Stimulated activated CD8-positive, alpha-beta memory T cell treated with anti-CD3 and anti-CD28 coated beads, Interleukin-4, amount 100 ng/mL, for 4 hours (primary cell): ENCODE data around the gene BTBD6.
"Not testable (repeated sequence)": the region's sequence is repeated elsewhere in the genome, so short reads cannot be mapped to it uniquely, and the experiment has no call there.

ENCODE experiments used
- DNase-seq, 2 donors: peaks; one replicate each; pipeline ENCODE4 v3.0.0-alpha.2; 2020; ENCODE audit warnings: low read depth in 2 of 2, low spot score in 1 of 2

BTBD6 gene

DNA sequence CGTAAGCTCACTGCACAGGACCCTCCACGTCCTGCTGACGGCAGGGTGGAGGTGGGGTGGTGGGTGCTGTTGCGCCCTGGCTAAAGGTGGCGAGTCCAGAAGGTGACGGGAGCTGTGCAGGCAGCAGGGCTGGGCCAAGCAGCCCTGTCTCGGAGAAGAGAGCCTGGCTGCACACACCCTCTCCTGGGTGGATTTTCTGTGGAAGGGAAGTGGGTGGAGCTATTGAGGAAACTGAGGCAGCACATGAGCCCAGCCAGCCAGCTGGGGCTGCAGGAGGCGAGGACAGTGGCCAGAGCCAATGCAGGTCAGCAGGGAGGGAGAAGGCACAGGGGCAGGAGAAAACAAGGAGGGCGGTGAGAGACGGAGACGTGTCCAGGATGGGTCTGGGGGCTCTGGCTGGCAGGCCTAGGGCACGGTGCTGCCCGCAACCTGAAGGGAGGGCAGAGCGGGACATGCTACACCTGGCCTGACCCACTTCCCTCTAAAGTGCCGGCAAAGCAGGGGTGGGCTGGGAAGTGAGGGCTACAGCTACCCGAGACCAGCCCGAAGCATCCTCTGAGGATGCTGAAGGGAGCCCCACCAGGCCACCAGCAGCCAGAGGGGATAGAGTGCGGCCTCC is 20.5 kb downstream of the BTBD6 start:
- no peak for DNase-seq

DNA sequence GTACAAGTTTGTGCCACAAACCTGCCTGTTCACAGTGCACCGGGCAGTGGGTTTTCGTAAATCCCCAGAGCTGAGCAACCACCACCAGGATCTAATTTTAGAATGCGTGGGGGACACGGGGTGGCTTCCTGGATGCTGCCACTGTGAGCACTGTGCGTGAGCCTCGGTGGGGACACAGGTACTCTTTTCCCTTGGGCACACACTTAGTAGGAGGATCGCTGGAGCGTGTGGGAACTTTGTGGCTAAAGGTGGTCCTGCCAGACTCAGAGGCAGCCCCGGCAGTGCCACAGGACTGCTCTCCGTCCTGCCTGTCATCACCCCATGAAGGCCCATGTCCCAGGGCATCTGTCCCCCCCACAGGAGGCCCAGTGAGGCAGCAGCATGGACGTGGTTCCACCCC is 21.1 kb downstream of the BTBD6 start:
- DNase-seq, result no peak

DNA sequence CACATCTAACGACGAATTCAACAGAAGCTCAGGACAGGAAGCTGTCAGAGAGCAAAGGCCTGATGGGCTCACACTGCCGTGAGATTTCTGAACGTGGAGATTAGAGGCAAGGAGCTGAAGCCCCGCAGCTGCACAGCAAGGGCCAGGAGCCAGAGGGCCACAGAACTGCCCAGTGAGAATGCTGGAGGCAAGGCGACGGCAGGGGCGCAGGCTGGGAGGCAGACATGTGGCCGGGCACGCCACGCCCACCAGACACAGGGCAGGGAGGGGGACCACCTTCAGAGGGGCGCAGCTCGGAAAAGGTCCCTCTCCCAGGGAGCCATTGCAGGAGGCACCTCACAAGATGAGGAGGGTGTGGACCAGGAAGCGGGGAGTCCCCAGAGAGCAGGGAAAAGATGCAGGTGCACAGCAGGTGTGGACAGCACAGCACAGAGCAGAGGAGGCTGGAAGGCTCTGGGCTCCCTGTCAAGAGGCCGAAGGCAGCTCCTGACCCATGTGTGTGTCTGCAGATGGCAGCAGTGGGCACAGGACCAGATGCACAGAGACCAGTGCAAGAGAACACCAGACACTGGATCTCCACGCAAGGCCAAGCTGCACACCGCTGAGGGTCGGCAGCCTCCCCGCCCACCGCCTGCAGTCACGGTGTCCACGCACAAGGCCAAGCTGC is 23.0 kb downstream of the BTBD6 start:
- DNase-seq, result no peak

DNA sequence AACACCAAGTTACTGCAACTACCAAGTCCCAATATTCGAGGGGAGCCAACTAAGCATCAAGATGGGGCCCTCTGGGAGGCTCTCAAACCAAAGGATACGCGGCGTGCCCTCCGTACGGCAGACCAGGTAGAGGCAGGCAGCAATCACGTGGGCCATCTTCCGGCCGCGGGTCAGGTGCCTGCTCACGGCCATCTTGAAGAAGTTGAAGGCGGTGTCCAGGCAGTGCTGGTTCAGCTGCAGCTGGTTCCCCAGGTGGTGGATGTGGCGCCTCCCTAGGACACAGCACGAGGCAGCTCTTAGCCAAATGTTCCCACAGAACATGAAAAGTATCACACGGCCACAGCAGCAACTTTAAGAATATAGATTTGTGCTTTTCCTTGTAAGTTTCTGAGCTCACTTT is 24.3 kb downstream of the BTBD6 start:
- DNase-seq, result no peak

DNA sequence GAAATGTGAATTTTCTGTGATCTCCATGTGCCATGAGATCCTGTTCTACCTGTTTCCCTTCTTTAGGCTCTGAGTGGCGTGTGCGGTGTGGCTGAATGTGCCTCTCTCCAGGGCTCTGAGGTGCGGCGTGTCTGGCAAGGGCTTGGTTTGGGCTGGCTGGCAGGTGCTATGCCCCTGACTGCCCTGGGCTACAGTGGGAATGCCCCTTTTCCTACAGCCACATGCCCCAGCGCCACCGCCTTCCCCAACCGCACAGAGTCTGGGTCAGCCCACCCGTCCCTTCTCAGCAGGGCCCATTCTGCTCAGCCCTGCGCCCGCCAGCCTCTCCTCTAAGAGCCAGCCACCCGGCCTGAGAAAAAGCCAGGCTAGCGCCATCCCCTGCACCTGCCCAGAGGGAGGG is 24.7 kb downstream of the BTBD6 start:
- no peak for DNase-seq

DNA sequence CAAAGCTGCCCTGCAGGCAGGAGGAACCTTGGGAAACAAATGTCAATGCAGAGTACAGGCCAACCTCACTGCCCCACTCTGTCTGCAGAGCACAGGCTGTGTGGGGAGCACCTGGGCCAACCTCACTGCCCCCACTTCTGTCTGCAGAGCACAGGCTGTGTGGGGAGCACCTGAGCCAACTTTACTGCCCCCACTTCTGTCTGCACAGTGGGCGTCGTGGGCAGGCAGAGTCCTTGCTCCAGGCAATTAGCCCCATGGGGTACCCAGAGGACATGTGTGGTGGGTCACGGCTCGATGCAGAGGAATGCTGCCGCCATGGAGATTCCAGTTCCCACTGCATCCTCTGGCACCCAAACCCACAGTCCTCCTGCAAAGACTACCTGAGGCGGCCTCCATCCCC is 26.3 kb downstream of the BTBD6 start:
- DNase-seq, result no peak

DNA sequence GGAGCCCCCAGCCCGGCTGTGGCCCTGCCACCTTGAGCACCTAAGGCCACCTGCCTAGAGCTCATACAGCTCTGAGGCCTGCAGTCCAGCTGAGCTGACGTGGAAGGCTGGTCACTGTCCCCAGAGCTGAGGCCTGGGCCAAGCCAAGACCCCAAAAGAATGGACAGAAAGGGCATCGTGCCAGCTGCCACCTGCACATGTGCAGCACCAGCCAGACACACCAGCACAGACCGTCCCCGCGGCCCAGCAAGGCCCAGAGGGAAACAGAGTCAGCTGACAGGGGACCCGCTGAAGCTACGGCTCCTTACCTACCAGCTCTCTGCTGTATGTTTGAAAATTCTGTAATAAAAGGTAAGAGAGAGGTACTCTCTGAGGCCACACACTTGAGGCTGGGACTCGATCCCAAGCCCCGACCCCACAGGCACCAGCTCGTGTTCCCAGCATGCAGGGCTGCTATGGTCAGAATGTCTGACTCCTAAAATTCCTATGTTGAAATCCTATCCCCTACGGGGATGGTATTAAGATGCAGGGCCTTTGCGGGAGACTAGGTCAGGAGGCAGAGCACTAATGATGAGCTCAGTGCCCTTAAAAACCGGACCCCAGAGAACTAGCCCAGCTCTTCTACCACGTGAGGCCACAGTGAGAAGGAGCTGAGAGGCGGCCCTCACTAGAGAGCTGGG is 27.1 kb downstream of the BTBD6 start:
- DNase-seq, result no peak

DNA sequence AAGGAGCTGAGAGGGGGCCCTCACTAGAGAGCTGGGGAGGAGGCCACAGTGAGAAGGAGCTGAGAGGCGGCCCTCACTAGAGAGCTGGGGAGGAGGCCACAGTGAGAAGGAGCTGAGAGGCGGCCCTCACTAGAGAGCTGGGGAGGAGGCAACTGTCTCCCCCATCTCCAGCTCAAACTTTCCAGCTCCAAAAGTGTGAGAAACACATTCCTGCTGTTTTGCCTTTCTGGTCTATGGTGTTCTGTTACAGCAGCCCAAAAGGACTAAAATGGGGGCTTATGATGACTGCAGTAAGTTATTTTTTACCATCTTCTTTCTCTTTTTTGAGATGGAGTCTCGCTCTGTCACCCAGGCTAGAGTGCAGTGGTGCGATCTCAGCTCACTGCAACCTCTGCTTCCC is 29.1 kb downstream of the BTBD6 start:
- not testable (repeated sequence) for DNase-seq

DNA sequence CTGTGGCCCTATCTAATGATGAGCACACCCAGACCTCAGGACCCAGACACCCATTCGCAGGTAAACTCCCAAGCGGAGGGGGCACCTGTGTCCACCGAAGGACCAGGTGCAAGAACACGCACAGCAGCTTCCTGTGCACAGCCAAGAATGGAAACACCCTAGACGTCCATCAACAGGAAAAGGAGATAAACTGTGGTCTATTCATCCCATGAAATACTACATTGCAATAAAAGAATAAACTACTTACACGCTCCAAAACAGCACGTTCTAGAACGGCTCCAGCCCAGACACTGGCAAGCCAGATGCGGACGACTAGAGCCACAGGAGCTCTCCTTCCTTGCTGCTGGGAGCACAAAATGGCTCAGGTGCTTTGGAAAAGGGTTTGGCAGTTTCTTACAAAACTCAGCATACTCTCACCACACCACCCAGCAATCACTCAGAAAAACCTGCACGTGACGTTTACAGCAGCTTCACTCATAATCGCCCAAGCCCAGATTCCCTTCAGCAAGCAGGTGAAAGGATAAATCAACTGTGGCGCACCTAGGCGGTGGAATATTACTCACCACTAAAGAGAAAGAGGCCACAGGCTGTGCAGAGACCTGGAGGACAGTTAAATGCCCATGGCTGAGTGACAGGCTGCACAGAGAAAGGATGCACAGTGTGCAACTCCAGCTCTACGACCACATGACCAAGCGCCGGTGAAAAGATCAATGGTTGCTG is 31.5 kb downstream of the BTBD6 start:
- no peak for DNase-seq

DNA sequence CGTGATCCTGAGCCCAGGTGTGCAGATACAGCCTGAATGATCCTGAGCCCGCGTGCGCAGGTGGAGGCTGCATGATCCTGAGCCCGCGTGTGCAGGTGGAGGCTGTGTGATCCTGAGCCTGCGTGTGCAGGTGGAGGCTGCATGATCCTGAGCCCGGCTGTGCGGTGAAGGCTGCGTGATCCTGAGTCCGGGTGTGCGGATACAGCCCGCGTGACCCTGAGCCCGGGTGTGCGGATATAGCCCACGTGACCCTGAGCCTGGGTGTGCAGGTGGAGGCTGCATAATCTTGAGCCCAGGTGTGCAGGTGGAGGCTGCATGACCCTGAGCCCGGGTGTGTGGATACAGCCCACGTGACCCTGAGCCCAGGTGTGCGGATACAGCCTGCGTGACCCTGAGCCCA is 32.2 kb downstream of the BTBD6 start:
- no peak for DNase-seq

DNA sequence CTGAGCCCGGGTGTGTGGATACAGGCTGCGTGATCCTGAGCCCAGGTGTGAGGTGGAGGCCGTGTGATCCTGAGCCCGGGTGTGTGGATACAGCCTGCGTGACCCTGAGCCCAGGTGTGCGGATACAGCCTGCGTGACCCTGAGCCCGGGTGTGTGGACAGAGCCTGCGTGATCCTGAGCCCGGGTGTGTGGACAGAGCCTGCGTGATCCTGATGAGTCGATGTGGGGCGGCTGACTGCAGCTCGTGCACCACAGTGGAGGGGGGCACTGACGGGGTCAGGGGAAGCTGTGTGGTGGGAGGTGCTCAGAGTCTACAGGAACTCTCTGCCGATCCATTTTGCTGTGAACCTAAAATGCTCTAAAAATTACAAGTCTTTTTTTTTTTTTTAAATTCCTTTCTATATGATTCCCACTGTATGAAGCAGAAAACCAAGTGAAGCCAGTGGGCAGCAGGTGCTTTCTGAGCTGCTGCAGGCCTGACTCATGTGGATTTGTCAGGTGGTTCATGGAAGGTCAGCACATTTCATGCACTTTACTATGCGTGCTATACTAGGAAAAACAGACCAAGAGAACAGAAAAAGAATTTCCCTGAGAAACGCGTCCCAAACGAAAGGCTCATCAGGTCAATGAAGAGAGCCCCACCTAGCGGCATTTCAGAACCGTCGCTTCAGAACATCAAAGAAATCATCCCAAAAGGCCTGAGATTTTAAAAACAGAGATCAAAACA is 33.2 kb downstream of the BTBD6 start:
- no peak for DNase-seq

DNA sequence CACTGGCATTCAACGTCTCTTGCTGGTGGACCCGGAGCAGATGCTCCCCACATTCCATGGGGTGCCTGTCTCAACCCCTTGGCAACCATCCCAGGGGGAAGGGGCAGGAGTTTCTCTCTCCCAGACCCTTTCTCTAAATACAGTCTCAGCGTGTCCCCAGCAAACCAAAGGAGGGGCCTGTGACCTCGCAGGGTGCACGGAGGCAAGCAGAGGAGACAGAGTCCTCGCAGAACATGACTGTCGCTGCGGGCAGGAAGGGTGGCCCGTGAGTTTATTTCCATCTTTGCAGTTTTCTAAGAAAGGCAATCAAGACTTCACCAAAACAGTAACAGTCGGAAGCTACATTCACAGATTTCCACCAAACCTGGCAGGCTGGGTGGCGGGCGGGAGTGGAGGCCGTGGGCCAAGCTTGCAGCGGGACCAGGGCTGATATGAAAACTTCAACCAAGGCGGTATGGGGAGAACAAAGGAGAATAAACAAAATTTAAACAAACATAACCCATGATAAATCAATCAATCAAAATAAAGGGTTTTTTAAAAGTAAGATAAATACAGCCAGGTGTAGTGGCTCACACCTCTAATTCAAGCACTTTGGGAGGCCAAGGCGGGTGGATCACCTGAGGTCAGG is 33.9 kb downstream of the BTBD6 start:
- DNase-seq, result no peak

DNA sequence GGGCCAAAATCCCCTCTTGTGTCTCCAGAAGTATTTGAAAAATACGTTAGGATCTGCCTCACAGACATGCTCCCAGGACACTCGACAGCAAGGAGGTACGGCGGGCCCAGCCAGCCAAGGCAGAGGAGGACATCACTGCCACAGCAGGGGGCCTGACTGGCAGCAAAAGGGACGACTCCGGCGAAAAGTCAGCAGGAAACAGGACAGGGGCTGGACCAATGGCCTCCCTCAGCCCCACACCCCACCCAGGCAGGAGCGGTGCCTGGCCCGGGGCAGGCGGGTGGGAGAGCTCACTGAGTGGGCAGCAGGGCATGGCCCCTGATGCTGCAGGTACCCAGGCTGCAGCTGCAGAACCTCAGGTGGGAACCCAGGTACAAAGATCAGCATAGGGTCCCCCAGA is 34.7 kb downstream of the BTBD6 start:
- no peak for DNase-seq

DNA sequence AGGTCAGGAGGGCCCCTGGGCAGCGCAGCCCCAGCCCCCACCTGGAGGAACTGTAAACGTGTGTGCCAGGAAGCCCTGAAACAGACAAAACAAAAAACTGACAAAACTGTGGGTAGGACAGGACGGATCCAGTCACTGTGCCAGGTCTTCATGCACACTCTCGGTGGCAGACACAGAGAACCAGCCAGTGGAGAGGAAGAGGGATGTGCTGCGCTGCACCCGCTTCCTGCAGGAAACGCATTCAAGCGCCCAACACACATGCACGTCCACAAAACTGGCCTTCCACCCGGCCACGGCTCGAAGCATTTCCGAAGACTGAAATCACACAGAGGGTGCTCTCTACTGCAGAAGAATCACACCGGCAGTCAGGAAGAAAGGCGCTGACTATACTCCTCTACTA is 35.6 kb downstream of the BTBD6 start:
- no peak for DNase-seq

DNA sequence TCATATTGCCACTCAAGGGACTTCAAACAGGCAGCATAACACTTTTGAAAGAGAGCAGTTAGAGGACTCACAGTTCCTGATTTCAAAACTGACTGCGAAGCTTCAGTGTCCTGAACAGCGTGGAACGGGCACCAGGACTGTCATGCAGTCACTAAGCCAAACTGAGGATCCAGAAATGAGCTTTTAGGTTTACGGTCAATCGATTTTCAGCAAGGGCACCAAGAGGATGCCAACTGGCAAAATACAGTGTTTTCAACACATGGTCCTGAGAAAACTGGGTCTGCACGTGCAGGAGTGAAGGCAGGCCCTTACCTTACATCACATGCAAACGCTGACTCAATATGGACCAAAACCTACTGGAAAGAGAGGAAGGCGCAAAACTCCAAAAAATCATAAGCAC is 36.8 kb downstream of the BTBD6 start:
- DNase-seq, result no peak

DNA sequence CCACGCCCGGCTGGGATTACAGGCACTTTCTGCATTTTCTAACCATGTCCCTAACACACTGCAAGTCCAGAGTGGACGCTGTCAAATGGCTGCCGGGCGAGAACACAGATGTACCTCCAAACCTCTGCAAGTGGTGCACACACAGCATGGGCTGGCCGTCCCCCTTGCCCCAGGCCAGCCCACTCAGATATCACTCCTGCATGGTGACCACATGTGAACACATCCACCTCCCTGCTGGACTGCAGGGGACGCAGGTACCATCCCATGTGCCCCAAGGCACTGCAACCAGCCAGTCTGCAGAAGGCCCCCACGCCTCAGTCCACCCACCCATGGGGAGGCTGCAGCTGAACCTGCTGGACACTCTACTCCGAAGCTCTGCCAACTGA is 38.4 kb downstream of the BTBD6 start:
- DNase-seq, result no peak

DNA sequence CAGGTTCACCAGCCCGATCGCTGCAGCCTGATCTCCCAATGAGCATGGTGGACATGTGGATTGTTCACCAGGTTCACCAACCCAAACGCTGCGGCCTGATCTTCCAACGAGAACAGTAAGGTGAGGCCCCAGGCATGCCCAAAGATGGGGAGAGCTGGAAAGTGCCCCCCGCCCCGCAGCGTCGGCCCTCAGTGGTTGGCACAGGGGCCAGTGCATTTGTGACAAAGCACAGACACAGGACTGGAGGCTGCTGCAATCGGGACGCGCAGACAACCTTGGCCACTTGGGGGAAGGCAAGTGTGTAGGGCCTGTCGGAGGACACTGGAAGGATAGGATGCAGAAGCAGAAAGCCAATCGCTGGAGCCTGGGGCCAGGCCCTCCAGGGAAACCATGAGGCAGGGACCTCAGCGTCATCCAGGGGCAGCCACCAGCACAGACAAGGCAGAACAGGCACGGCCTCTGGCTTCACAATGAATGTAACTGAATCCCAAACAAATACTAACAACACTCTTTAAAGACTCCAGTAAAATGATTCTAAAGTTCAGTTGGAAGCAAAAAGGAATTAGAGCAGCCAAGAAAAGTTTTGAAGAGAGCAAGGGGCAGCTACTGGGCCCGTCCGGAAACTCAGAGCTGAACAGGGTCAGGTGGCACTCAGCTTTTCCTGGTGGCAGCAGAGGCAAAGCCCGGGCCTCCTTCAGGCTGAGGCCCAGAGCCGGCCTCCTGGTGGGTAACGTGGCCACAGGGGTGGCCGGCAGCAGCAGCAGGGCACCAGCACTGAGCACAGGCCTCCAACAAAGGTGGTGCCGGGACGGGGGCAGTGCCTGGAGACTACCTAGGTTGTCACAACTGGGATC is 39.1 kb downstream of the BTBD6 start:
- no peak for DNase-seq

DNA sequence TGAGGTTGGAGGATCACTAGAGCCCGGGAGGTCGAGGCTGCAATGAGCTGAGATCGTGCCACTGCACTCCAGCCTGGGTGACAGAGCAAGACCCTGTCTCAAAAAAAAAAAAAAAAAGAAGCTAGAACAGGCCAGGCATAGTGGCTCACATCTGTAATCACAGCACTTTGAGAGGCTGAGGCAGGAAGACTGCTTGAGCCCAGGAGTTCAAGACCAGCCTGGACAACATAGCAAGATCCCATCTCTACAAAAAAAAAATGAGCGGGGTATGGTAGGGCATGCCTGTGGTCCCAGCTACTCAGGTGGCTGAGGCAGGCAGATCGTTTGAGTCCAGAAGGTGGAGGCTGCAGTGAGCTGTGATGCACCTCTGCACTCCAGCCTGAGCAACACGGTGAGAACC is 40.6 kb downstream of the BTBD6 start:
- DNase-seq, result not testable (repeated sequence)

DNA sequence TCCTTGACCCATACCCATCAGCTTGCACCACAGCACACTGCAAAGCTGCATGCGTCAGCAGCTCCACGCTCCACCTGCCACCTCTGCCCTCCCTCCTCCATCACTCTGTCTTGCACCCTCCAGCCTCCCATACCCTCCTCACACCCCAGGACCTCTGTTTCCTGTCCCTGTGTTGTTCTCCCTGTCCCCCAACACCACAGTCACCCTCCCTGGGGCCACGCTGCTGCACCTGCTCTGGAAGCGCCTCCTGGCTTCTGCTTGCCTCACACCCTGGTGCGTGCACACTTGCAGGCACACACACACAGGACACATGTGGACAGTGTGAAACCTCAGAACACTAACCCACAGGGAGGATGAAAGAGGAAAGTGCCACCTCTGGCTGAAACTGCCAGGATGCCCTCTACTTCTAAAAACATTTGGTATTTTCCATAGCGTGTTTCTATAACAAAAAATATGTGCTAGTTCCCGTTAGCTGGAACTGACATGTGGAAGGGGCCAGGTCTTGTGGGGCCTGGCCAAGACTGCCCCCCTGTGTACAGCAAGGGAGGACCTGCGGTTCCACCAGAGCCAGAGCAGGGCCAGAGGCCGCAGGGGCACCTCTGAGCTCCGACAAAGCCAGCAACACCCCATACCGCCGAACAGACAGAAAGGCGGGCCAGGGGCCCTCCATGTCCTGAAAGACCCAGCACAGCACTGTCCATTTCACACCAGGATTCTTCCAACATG is 42.5 kb downstream of the BTBD6 start:
- DNase-seq, result no peak
